Measurements from ENCODE around the gene OR4A5. TPM values are rescaled to one million over a fixed set of nuclear protein-coding genes. Genes with fewer than 3 reads are reported as not detected.

OR4A5 gene
- not detected in 2 replicates for total RNA-seq

GRCh38 chr11:54706532-54706931, at the start of gene OR4A5:
Gene OR4A5, plus strand, starts transcription at chr11:54706832. Its CDS starts 53 bp downstream, at chr11:54706885.

Other genes with a start within 250 kb of the OR4A5 start
- gene OR4C46, start 102.8 kb upstream of the OR4A5 start, total RNA-seq: not detected in 2 replicates